H1 (cell line): ENCODE data around the gene STX7. TPM values are rescaled to one million over a fixed set of nuclear protein-coding genes. Genes with fewer than 3 reads are reported as not detected.

Source experiments
- CTCF ChIA-PET: fragments of 300-600 bp; sonication (Branson Sonifier 250); formaldehyde crosslinking; loops from one replicate; lab custom pipeline; 2021; ENCODE audit not compliant: partially characterized antibody; lab: Charles Lee
- POLR2A ChIA-PET: fragments of 300-600 bp; sonication (Branson Sonifier 250); formaldehyde crosslinking; loops from one replicate; lab custom pipeline; 2021; ENCODE audit warnings: inconsistent platforms; ENCODE audit not compliant: partially characterized antibody; lab: Charles Lee
- DNase-seq, 2 experiments: peaks; one replicate each; pipeline versions ENCODE4 v3.0.0 to v3.0.0-alpha.2; 2010 to 2022; ENCODE audit warnings: low spot score in 2 of 2, low read depth in 1 of 2, mixed read lengths in 1 of 2
- FAIRE-seq: peaks from 2 replicates; lab custom pipeline; 2011; peaks lifted over from hg19 to GRCh38; lab: Jason Lieb, UNC
- H2AFZ ChIP-seq: 2 replicates; pipeline ENCODE4 v1.8.1; 2012; ENCODE audit warnings: low read length, inconsistent platforms
- H2AK5ac ChIP-seq: 2 replicates; pipeline ENCODE4 v1.6.1; 2013; ENCODE audit warnings: low read depth, low read length
- H2BK120ac ChIP-seq: replicated peaks from 2 replicates; pipeline ENCODE3; 2013; ENCODE audit warnings: low read depth, low read length, inconsistent platforms
- H2BK12ac ChIP-seq: 2 replicates; pipeline ENCODE4 v1.6.1; 2013; ENCODE audit warnings: low read depth, low read length
- H2BK15ac ChIP-seq: 2 replicates; pipeline ENCODE4 v1.6.1; 2013; ENCODE audit warnings: low read length
- H2BK20ac ChIP-seq: 2 replicates; pipeline ENCODE4 v1.6.1; 2013; ENCODE audit warnings: low read length
- H2BK5ac ChIP-seq: 2 replicates; pipeline ENCODE4 v1.6.1; 2013; ENCODE audit warnings: low read depth, low read length
- H3K14ac ChIP-seq: 2 replicates; pipeline ENCODE4 v1.6.1; 2013; ENCODE audit warnings: inconsistent platforms; ENCODE audit not compliant: insufficient read length
- H3K18ac ChIP-seq: 2 replicates; pipeline ENCODE4 v1.6.1; 2013; ENCODE audit warnings: low read length; ENCODE audit errors: extremely low read depth
- H3K23ac ChIP-seq: 2 replicates; pipeline ENCODE4 v1.6.1; 2013; ENCODE audit warnings: inconsistent platforms; ENCODE audit not compliant: insufficient read length
- H3K23me2 ChIP-seq: 2 replicates; pipeline ENCODE4 v1.6.1; 2013; ENCODE audit warnings: low read depth, low read length
- H3K27ac ChIP-seq: 2 replicates; pipeline ENCODE4 v1.6.1; 2011; ENCODE audit warnings: low read depth, low read length, inconsistent platforms
- H3K27me3 ChIP-seq, 4 experiments: replicated peaks in 1 of 4; 1 replicate in 1 of 4; 2 replicates in 3 of 4; pipeline versions ENCODE4 v1.6.1 to v1.8.1; 2011 to 2013; ENCODE audit warnings: low read length in 3 of 4, mild to moderate bottlenecking in 3 of 4, inconsistent platforms in 2 of 4, mixed read lengths in 2 of 4, moderate library complexity in 1 of 4; ENCODE audit not compliant: control insufficient read depth in 3 of 4, insufficient read depth in 3 of 4; ENCODE audit errors: extremely low read depth in 1 of 4
- H3K36me3 ChIP-seq, 4 experiments: 2 replicates each; pipeline versions ENCODE4 v1.6.1 to v1.8.1; 2011 to 2013; ENCODE audit warnings: mild to moderate bottlenecking in 4 of 4, low read length in 3 of 4, moderate library complexity in 2 of 4, control low read depth in 1 of 4, inconsistent platforms in 1 of 4; ENCODE audit not compliant: insufficient read depth in 4 of 4, control insufficient read depth in 2 of 4
- H3K4ac ChIP-seq: replicated peaks from 2 replicates; pipeline ENCODE3; 2013; ENCODE audit warnings: low read length, low read depth, mixed read lengths, inconsistent platforms; ENCODE audit not compliant: insufficient read length
- H3K4me1 ChIP-seq, 4 experiments: replicated peaks in 1 of 4; 1 replicate in 1 of 4; 2 replicates in 3 of 4; pipeline versions ENCODE4 v1.6.1 to v1.8.1; 2011 to 2013; ENCODE audit warnings: low read length in 3 of 4, inconsistent platforms in 2 of 4, mixed read lengths in 1 of 4; ENCODE audit not compliant: insufficient read depth in 4 of 4, control insufficient read depth in 3 of 4
- H3K4me2 ChIP-seq, 2 experiments: 2 replicates each; pipeline versions ENCODE4 v1.6.1 to v1.8.1; 2011 to 2013; ENCODE audit warnings: low read depth in 2 of 2, low read length in 2 of 2, control low read depth in 1 of 2, inconsistent platforms in 1 of 2, mild to moderate bottlenecking in 1 of 2; ENCODE audit not compliant: insufficient read depth in 1 of 2
- H3K4me3 ChIP-seq, 4 experiments: fragments of 200-600, 300-600 bp in 1 of 4; sonication (generic), shearing (Covaris generic), sonication (Bioruptor Twin) in 1 of 4; 2 replicates each; pipeline versions ENCODE4 v1.5.1 to v1.8.1; 2011 to 2016; ENCODE audit warnings: low read length in 4 of 4, low read depth in 3 of 4, control low read depth in 2 of 4, inconsistent platforms in 2 of 4, mild to moderate bottlenecking in 2 of 4, mixed read lengths in 1 of 4, moderate library complexity in 1 of 4; ENCODE audit not compliant: insufficient read depth in 2 of 4; ENCODE audit errors: extremely low read depth in 1 of 4
- H3K56ac ChIP-seq: replicated peaks from 2 replicates; pipeline ENCODE3; 2013; ENCODE audit warnings: low read depth, mild to moderate bottlenecking, mixed read lengths, low read length, inconsistent platforms; ENCODE audit not compliant: insufficient read length
- H3K79me1 ChIP-seq: 2 replicates; pipeline ENCODE4 v1.6.1; 2013; ENCODE audit warnings: low read depth, low read length, control low read depth
- H3K79me2 ChIP-seq, 2 experiments: 2 replicates each; pipeline versions ENCODE4 v1.6.1 to v1.8.1; 2012 to 2013; ENCODE audit warnings: low read length in 2 of 2, mild to moderate bottlenecking in 2 of 2, inconsistent platforms in 1 of 2; ENCODE audit not compliant: insufficient read depth in 2 of 2, control insufficient read depth in 1 of 2
- H3K9ac ChIP-seq, 4 experiments: replicated peaks in 1 of 4; 1 replicate in 1 of 4; 2 replicates in 3 of 4; pipeline versions ENCODE4 v1.6.1 to v1.8.1; 2011 to 2013; ENCODE audit warnings: low read depth in 3 of 4, low read length in 3 of 4, control low read depth in 2 of 4, mild to moderate bottlenecking in 2 of 4, moderate library complexity in 2 of 4, inconsistent platforms in 1 of 4; ENCODE audit errors: extremely low read depth in 1 of 4
- H3K9me3 ChIP-seq, 2 experiments: 2 replicates each; pipeline versions ENCODE4 v1.6.1 to v1.8.1; 2012 to 2013; ENCODE audit warnings: mild to moderate bottlenecking in 2 of 2, moderate library complexity in 2 of 2, control low read depth in 1 of 2, inconsistent platforms in 1 of 2, low read depth in 1 of 2, low read length in 1 of 2, mixed read lengths in 1 of 2; ENCODE audit not compliant: insufficient read depth in 2 of 2
- H4K20me1 ChIP-seq, 2 experiments: replicated peaks in 1 of 2; 2 replicates each; pipeline versions ENCODE3 to v1.8.1; 2011 to 2013; ENCODE audit warnings: inconsistent platforms in 2 of 2, low read length in 2 of 2, mild to moderate bottlenecking in 1 of 2; ENCODE audit not compliant: insufficient read depth in 2 of 2, control insufficient read depth in 1 of 2
- H4K5ac ChIP-seq: 2 replicates; pipeline ENCODE4 v1.6.1; 2013; ENCODE audit warnings: low read length, low read depth, mixed read lengths, inconsistent platforms; ENCODE audit not compliant: insufficient read length
- H4K8ac ChIP-seq: 2 replicates; pipeline ENCODE4 v1.8.0; 2013; ENCODE audit warnings: mild to moderate bottlenecking, moderate library complexity, low read length, inconsistent platforms; ENCODE audit not compliant: insufficient read depth; ENCODE audit errors: extremely low read depth
- H4K91ac ChIP-seq: replicated peaks from 2 replicates; pipeline ENCODE3; 2013; ENCODE audit warnings: low read length, mixed read lengths, inconsistent platforms; ENCODE audit not compliant: insufficient read length
- ATF2 ChIP-seq: IDR thresholded peaks from 2 replicates; pipeline ENCODE4 v1.6.1; 2012; ENCODE audit warnings: low read length, inconsistent platforms
- CEBPB ChIP-seq: IDR thresholded peaks from 2 replicates; pipeline ENCODE4 v1.6.1; 2012; ENCODE audit warnings: low read depth, low read length
- CREB1 ChIP-seq: IDR thresholded peaks from 2 replicates; pipeline ENCODE4 v1.6.1; 2012; ENCODE audit warnings: inconsistent platforms
- EZH2 ChIP-seq: fragments of 200-600 bp; sonication (generic); IDR thresholded peaks from 2 replicates; pipeline ENCODE4 v1.7.1; 2012; ENCODE audit warnings: low read depth, mild to moderate bottlenecking, moderate library complexity, low read length, inconsistent platforms; ENCODE audit not compliant: severe bottlenecking
- SAP30 ChIP-seq: fragments of 300-600 bp; sonication (generic); IDR thresholded peaks from 2 replicates; pipeline ENCODE4 v1.7.1; 2012; ENCODE audit warnings: low read length, moderate library complexity, mild to moderate bottlenecking, inconsistent platforms; ENCODE audit not compliant: insufficient read depth, insufficient replicate concordance
- SP4 ChIP-seq: IDR thresholded peaks from 2 replicates; pipeline ENCODE4 v1.6.1; 2012; ENCODE audit warnings: low read length, inconsistent platforms
- SUZ12 ChIP-seq: fragments of 200-600 bp; sonication (generic); IDR thresholded peaks from 2 replicates; pipeline ENCODE4 v1.6.1; 2012; ENCODE audit warnings: mild to moderate bottlenecking, inconsistent platforms, low read length, moderate library complexity, mixed read lengths
- YY1 ChIP-seq: IDR thresholded peaks from 2 replicates; pipeline ENCODE4 v1.6.1; 2011; ENCODE audit warnings: low read depth, mild to moderate bottlenecking, low read length
- ZNF274 ChIP-seq: IDR thresholded peaks from 2 replicates; pipeline ENCODE4 v1.7.0; 2012; ENCODE audit warnings: low read length, borderline replicate concordance; ENCODE audit errors: extremely low read depth
- WGBS, 2 experiments: shearing (Covaris generic) in 1 of 2; methylation state at CpG; one replicate each; pipeline versions ENCODE4 v1.1.6 to v1.1.7; 2013 to 2015; ENCODE audit warnings: low lambda C conversion rate in 2 of 2, mixed read lengths in 2 of 2, inconsistent platforms in 1 of 2, low coverage in 1 of 2, missing lambda C conversion rate in 1 of 2; ENCODE audit not compliant: insufficient replicate concordance in 2 of 2, insufficient coverage in 1 of 2, insufficient read length in 1 of 2; ENCODE audit errors: extremely low coverage in 1 of 2, missing lambda C conversion rate in 1 of 2; 5-methylcytosine and 5-hydroxymethylcytosine counted together
- polyA plus RNA-seq, 7 experiments: library from polyadenylated mRNA; depleted of rRNA in 3 of 7; stranded (reverse) in 5 of 7; unstranded in 2 of 7; fragments of >200 nt in 5 of 7; fragments of 200-250 nt in 2 of 7; gene quantifications; 1 replicate in 5 of 7; 2 replicates in 1 of 7; 4 replicates in 1 of 7; pipeline versions ENCODE4 v1.2.1 to v1.2.3, GENCODE V29; 2011 to 2013; ENCODE audit warnings: missing spikeins in 2 of 7, mixed read lengths in 2 of 7
- total RNA-seq: library from RNA; stranded (reverse); fragmentation: NEBNext Ultra II Directional; extraction: Animal tissue kit (Norgen Biotek cat#: 25700); gene quantifications from 2 replicates; pipeline ENCODE4 v1.2.1, GENCODE V29; 2021
- TF ChIP-seq, protein P1 (sequence below): IDR thresholded peaks from 2 replicates; pipeline ENCODE4 v1.6.1; 2011; ENCODE audit warnings: low read length, improper control_type of control experiment
- TF ChIP-seq, protein P2 (sequence below): IDR thresholded peaks from 2 replicates; pipeline ENCODE4 v1.6.1; 2011; ENCODE audit warnings: low read depth, mild to moderate bottlenecking, low read length; ENCODE audit not compliant: insufficient read depth

The STX7 gene
- total and polyA plus RNA-seq, 2 of the 8 experiments (the other 6 are each of a cell fraction or from before 2014, with no cell fraction given), result 5.7 to 27.9 TPM

- FAIRE-seq, result no peak
- Histone ChIP-seq H3K4ac (no peak overlapping the region), H3K79me1 (no peaks in the 10 kb centered on the region), H2AK5ac (no peak overlapping the region), H2BK120ac (no peak overlapping the region), H3K23ac (no peak overlapping the region), H2BK12ac (no peak overlapping the region), H3K18ac (no peak overlapping the region), H3K9me3 (no peaks in the 10 kb centered on the region), H3K4me2 (no peak overlapping the region), H3K4me1 (no peaks in the 10 kb centered on the region), H2BK5ac (no peak overlapping the region), H2AFZ (no peak overlapping the region), H4K8ac (no peak overlapping the region), H3K9ac (no peak overlapping the region), H3K23me2 (no peaks in the 10 kb centered on the region; the same call in 1 of the 2 replicates), H3K79me2 (no peaks in the 10 kb centered on the region), H4K91ac (no peak overlapping the region), H3K36me3 (peaks cover 6 to 30% (median 13%) of the 10 kb centered on the region in 4 experiments; a peak in 6 of 8 replicates), H2BK20ac (no peak overlapping the region), H4K5ac (no peak overlapping the region), H3K56ac (no peak overlapping the region), H4K20me1 (no peaks in the 10 kb centered on the region), H3K27ac (no peak overlapping the region), H3K14ac (no peak overlapping the region), H2BK15ac (no peak overlapping the region), H3K4me3 (no peak overlapping the region), H3K27me3 (no peaks in the 10 kb centered on the region)
- ChIA-PET CTCF (no interaction called here), POLR2A (no interaction called here)
- DNase-seq, result no peak
- 96% methylated on average over 3 of the region's 3 CpGs; no CpG with 5 or more reads in 1 of the 2 experiments for WGBS, 2 experiments
- no peak for TF ChIP-seq YY1
- TF ChIP-seq, protein P1, sequence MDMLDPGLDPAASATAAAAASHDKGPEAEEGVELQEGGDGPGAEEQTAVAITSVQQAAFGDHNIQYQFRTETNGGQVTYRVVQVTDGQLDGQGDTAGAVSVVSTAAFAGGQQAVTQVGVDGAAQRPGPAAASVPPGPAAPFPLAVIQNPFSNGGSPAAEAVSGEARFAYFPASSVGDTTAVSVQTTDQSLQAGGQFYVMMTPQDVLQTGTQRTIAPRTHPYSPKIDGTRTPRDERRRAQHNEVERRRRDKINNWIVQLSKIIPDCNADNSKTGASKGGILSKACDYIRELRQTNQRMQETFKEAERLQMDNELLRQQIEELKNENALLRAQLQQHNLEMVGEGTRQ, result no peak
- no peak for TF ChIP-seq ATF2
- no peak for TF ChIP-seq EZH2
- TF ChIP-seq CREB1, result no peak
- no peak for TF ChIP-seq SUZ12
- no peak for TF ChIP-seq SAP30
- no peak for TF ChIP-seq ZNF274
- TF ChIP-seq SP4, result no peak
- TF ChIP-seq, protein P2, sequence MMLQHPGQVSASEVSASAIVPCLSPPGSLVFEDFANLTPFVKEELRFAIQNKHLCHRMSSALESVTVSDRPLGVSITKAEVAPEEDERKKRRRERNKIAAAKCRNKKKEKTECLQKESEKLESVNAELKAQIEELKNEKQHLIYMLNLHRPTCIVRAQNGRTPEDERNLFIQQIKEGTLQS, result no peak
- TF ChIP-seq CEBPB, result no peak
These were observed 53.3 kb downstream of the STX7 start for GRCh38 chr6:132459605-132459952.
